ENCODE results near the gene OXNAD1.

Gene OXNAD1

GRCh38 chr3:16277471-16277870 is 12.5 kb downstream of the OXNAD1 start:
- DNase-seq (ENCODE audit: low read depth, low spot score) = no peak

GRCh38 chr3:16279010-16279801 is 14.2 kb downstream of the OXNAD1 start:
- no peak for DNase-seq (ENCODE audit: low read depth, low spot score)

- DNase-seq (ENCODE audit: low read depth, low spot score) = no peak
Measured at GRCh38 chr3:16280671-16281070, 15.7 kb downstream of the OXNAD1 start.

GRCh38 chr3:16284633-16285032 is 19.6 kb downstream of the OXNAD1 start:
- no peak for DNase-seq (ENCODE audit: low read depth, low spot score)

GRCh38 chr3:16286161-16286560 is 21.1 kb downstream of the OXNAD1 start:
- no peak for DNase-seq (ENCODE audit: low read depth, low spot score)

GRCh38 chr3:16286751-16287543 is 21.9 kb downstream of the OXNAD1 start:
- no peak for DNase-seq (ENCODE audit: low read depth, low spot score)

- peak; percentile 47 for DNase-seq (ENCODE audit: low read depth, low spot score)
Measured at GRCh38 chr3:16288664-16289063, 23.7 kb downstream of the OXNAD1 start.

- no peak for DNase-seq (ENCODE audit: low read depth, low spot score)
Measured at GRCh38 chr3:16289144-16289889, 24.3 kb downstream of the OXNAD1 start.

- peak; percentile 77 for DNase-seq (ENCODE audit: low read depth, low spot score)
Measured at GRCh38 chr3:16290007-16290826, 25.2 kb downstream of the OXNAD1 start.

GRCh38 chr3:16290827-16291196 is 25.8 kb downstream of the OXNAD1 start:
- no peak for DNase-seq (ENCODE audit: low read depth, low spot score)

GRCh38 chr3:16294844-16295243 is 29.8 kb downstream of the OXNAD1 start:
- DNase-seq (ENCODE audit: low read depth, low spot score) = no peak

GRCh38 chr3:16295298-16295890 is 30.4 kb downstream of the OXNAD1 start:
- DNase-seq (ENCODE audit: low read depth, low spot score) = no peak

- DNase-seq (ENCODE audit: low read depth, low spot score) = no peak
Measured at GRCh38 chr3:16297997-16298885, 33.2 kb downstream of the OXNAD1 start.

- DNase-seq (ENCODE audit: low read depth, low spot score) = no peak
Measured at GRCh38 chr3:16298891-16299290, 33.9 kb downstream of the OXNAD1 start.

GRCh38 chr3:16299746-16300145 is 34.7 kb downstream of the OXNAD1 start:
- DNase-seq (ENCODE audit: low read depth, low spot score) = no peak

GRCh38 chr3:16300307-16300706 is 35.3 kb downstream of the OXNAD1 start:
- DNase-seq (ENCODE audit: low read depth, low spot score) = peak; percentile 45

GRCh38 chr3:16300881-16301359 is 35.9 kb downstream of the OXNAD1 start:
- DNase-seq (ENCODE audit: low read depth, low spot score) = no peak

GRCh38 chr3:16301507-16301906 is 36.5 kb downstream of the OXNAD1 start:
- DNase-seq (ENCODE audit: low read depth, low spot score) = no peak

- DNase-seq (ENCODE audit: low read depth, low spot score) = no peak
Measured at GRCh38 chr3:16302082-16302631, 37.1 kb downstream of the OXNAD1 start.

All from astrocyte of the hippocampus (primary cell).